ENCODE measurements around the gene ZDHHC1. TPM values are rescaled to one million over a fixed set of nuclear protein-coding genes. Genes with fewer than 3 reads are reported as not detected.
A peak's percentile ranks its signal among the peaks of the same experiment; 100 is the strongest.

ZDHHC1 gene
- total and polyA plus RNA-seq, 2 of the 13 experiments (the other 11 are each of a cell fraction or from before 2014, with no cell fraction given) = 0.51 to 1.1 TPM

DNA sequence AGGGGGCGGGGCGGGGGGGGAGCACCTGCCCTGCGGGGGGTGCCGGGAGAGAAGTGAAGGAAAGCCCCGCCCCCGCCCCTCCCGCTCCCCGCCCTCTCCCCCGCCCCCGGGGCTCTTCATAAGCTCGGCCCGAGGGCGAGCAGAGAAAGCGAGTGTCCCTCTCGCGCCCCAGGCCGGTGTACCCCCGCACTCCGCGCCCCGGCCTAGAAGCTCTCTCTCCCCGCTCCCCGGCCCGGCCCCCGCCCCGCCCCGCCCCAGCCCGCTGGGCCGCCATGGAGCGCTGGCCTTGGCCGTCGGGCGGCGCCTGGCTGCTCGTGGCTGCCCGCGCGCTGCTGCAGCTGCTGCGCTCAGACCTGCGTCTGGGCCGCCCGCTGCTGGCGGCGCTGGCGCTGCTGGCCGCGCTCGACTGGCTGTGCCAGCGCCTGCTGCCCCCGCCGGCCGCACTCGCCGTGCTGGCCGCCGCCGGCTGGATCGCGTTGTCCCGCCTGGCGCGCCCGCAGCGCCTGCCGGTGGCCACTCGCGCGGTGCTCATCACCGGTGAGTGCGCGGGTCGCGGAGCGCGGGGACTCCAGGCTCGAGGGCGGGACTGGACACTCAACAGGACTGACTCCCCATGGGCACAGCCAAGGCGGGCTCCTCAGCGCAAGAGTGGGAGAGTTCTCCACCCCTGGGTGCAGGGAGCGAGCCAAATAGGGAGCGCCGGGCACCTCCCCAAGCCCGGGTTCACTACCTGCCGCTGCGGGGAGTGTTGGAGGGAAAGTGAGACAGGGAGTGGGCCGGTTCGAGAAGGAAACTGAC, 14.9 kb upstream of the ZDHHC1 start, which contains the start of gene HSD11B2 (continued):
- TF ChIP-seq, protein P1, sequence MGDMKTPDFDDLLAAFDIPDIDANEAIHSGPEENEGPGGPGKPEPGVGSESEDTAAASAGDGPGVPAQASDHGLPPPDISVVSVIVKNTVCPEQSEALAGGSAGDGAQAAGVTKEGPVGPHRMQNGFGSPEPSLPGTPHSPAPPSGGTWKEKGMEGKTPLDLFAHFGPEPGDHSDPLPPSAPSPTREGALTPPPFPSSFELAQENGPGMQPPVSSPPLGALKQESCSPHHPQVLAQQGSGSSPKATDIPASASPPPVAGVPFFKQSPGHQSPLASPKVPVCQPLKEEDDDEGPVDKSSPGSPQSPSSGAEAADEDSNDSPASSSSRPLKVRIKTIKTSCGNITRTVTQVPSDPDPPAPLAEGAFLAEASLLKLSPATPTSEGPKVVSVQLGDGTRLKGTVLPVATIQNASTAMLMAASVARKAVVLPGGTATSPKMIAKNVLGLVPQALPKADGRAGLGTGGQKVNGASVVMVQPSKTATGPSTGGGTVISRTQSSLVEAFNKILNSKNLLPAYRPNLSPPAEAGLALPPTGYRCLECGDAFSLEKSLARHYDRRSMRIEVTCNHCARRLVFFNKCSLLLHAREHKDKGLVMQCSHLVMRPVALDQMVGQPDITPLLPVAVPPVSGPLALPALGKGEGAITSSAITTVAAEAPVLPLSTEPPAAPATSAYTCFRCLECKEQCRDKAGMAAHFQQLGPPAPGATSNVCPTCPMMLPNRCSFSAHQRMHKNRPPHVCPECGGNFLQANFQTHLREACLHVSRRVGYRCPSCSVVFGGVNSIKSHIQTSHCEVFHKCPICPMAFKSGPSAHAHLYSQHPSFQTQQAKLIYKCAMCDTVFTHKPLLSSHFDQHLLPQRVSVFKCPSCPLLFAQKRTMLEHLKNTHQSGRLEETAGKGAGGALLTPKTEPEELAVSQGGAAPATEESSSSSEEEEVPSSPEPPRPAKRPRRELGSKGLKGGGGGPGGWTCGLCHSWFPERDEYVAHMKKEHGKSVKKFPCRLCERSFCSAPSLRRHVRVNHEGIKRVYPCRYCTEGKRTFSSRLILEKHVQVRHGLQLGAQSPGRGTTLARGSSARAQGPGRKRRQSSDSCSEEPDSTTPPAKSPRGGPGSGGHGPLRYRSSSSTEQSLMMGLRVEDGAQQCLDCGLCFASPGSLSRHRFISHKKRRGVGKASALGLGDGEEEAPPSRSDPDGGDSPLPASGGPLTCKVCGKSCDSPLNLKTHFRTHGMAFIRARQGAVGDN (CRISPR knock-in tag; IDR thresholded peaks at IDR 0.05) = peak; percentile 55
- no peak for TF ChIP-seq CCAR2 (optimal IDR thresholded peaks at IDR 0.05; ENCODE audit: low read depth, low read length)
- peak; percentile 58 for TF ChIP-seq RBFOX2 (IDR thresholded peaks at IDR 0.05; ENCODE audit: low read depth, low read length)
- TF ChIP-seq, protein P2, sequence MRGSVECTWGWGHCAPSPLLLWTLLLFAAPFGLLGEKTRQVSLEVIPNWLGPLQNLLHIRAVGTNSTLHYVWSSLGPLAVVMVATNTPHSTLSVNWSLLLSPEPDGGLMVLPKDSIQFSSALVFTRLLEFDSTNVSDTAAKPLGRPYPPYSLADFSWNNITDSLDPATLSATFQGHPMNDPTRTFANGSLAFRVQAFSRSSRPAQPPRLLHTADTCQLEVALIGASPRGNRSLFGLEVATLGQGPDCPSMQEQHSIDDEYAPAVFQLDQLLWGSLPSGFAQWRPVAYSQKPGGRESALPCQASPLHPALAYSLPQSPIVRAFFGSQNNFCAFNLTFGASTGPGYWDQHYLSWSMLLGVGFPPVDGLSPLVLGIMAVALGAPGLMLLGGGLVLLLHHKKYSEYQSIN (CRISPR knock-in tag; IDR thresholded peaks at IDR 0.05; ENCODE audit: borderline replicate concordance) = no peak
- TF ChIP-seq IKZF4 (CRISPR knock-in tag; IDR thresholded peaks at IDR 0.05; ENCODE audit: borderline replicate concordance, low read depth, not compliant biosample characterization) = no peak
- TF ChIP-seq REPIN1 (CRISPR knock-in tag; IDR thresholded peaks at IDR 0.05; ENCODE audit: borderline replicate concordance, low read depth) = peak; percentile 8; the same call in 1 of the 2 replicates
- TF ChIP-seq PHF20 (CRISPR knock-in tag; IDR thresholded peaks at IDR 0.05) = no peak
- peak; percentile 91 for TF ChIP-seq ZNF777 (CRISPR knock-in tag; IDR thresholded peaks at IDR 0.05)
- TF ChIP-seq SNAPC2 (CRISPR knock-in tag; IDR thresholded peaks at IDR 0.05) = no peak
- TF ChIP-seq, protein P3, sequence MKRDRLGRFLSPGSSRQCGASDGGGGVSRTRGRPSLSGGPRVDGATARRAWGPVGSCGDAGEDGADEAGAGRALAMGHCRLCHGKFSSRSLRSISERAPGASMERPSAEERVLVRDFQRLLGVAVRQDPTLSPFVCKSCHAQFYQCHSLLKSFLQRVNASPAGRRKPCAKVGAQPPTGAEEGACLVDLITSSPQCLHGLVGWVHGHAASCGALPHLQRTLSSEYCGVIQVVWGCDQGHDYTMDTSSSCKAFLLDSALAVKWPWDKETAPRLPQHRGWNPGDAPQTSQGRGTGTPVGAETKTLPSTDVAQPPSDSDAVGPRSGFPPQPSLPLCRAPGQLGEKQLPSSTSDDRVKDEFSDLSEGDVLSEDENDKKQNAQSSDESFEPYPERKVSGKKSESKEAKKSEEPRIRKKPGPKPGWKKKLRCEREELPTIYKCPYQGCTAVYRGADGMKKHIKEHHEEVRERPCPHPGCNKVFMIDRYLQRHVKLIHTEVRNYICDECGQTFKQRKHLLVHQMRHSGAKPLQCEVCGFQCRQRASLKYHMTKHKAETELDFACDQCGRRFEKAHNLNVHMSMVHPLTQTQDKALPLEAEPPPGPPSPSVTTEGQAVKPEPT (CRISPR knock-in tag; IDR thresholded peaks at IDR 0.05; ENCODE audit: low read depth) = no peak
- TF ChIP-seq NPAS2 (CRISPR knock-in tag; IDR thresholded peaks at IDR 0.05; ENCODE audit: borderline replicate concordance) = no peak
- TF ChIP-seq LCORL (IDR thresholded peaks at IDR 0.05) = no peak
- peak; percentile 78 for TF ChIP-seq LCORL (CRISPR knock-in tag; IDR thresholded peaks at IDR 0.05)
- no peak for TF ChIP-seq JUND (CRISPR knock-in tag; IDR thresholded peaks at IDR 0.05)
- TF ChIP-seq, protein P4, sequence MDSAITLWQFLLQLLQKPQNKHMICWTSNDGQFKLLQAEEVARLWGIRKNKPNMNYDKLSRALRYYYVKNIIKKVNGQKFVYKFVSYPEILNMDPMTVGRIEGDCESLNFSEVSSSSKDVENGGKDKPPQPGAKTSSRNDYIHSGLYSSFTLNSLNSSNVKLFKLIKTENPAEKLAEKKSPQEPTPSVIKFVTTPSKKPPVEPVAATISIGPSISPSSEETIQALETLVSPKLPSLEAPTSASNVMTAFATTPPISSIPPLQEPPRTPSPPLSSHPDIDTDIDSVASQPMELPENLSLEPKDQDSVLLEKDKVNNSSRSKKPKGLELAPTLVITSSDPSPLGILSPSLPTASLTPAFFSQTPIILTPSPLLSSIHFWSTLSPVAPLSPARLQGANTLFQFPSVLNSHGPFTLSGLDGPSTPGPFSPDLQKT (CRISPR knock-in tag; IDR thresholded peaks at IDR 0.05; ENCODE audit: borderline replicate concordance) = no peak
- no peak for TF ChIP-seq ZNF749 (CRISPR knock-in tag; IDR thresholded peaks at IDR 0.05; ENCODE audit: borderline replicate concordance)
- peak; percentile 77 for TF ChIP-seq HNRNPLL (IDR thresholded peaks at IDR 0.05; ENCODE audit: low read depth, low read length, poor library complexity, severe bottlenecking)
- TF ChIP-seq ZNF333 (CRISPR knock-in tag; IDR thresholded peaks at IDR 0.05; ENCODE audit: borderline replicate concordance) = 0 out of 2 replicates have a peak, but pooled peaks have one; percentile 28
- peak; percentile 80; the same call in 1 of the 2 replicates for TF ChIP-seq NFKB2 (CRISPR knock-in tag; IDR thresholded peaks at IDR 0.05; ENCODE audit: borderline replicate concordance)
- no peak for TF ChIP-seq ZNF138 (CRISPR knock-in tag; IDR thresholded peaks at IDR 0.05; ENCODE audit: low read depth)
- TF ChIP-seq NFYC (CRISPR knock-in tag; IDR thresholded peaks at IDR 0.05) = no peak

All from HepG2 (cell line).